ENCODE measurements around the gene PLCB1. TPM values are rescaled to one million over a fixed set of nuclear protein-coding genes. Genes with fewer than 3 reads are reported as not detected.

PLCB1 gene
- total RNA-seq, 1 donor = 13.4 TPM

DNA sequence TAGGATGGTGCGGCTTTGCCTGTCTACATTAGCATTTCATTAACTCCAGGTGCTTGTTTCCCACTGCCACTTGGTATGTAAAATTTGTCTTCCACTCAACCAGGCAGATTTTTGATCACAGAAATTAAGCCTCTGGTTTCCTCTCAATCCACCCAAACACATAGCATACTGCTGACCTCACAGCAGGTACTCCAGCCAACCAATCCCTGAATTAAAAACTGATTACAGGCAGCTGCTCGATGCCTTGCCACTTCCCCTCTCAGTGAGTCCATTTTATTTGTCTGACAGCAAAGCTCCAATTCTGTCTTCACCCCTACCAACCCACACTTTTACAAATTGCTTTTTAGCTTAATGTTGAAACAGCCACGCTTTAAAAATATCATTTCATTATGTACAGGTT lies 95.2 kb downstream of the PLCB1 start:
- H3K4me3 ChIP-seq (ENCODE audit: insufficient read depth, low read length) = no peak overlapping the region
- H4K20me1 ChIP-seq (ENCODE audit: insufficient read depth, low read length) = no peaks in the 10 kb centered on the region
- no peaks in the 10 kb centered on the region for H3K36me3 ChIP-seq (ENCODE audit: insufficient read depth, low read length)
- H3K9me3 ChIP-seq (ENCODE audit: low read depth, low read length) = no peaks in the 10 kb centered on the region
- no peak overlapping the region for H3K27ac ChIP-seq (ENCODE audit: low read depth, low read length)
- H3K4me2 ChIP-seq (ENCODE audit: insufficient read depth, low read length) = no peak overlapping the region
- H2AFZ ChIP-seq (ENCODE audit: low read length) = no peak overlapping the region
- H3K27me3 ChIP-seq (ENCODE audit: insufficient read depth, low read length) = no peaks in the 10 kb centered on the region
- no peak for DNase-seq (ENCODE audit: insufficient read length, low spot score, missing footprints)
- H3K4me1 ChIP-seq (ENCODE audit: insufficient read depth, low read length) = peaks cover 14% of the 10 kb centered on the region
- H3K79me2 ChIP-seq (ENCODE audit: insufficient read depth, low read length) = no peaks in the 10 kb centered on the region
- TF ChIP-seq, protein P1, sequence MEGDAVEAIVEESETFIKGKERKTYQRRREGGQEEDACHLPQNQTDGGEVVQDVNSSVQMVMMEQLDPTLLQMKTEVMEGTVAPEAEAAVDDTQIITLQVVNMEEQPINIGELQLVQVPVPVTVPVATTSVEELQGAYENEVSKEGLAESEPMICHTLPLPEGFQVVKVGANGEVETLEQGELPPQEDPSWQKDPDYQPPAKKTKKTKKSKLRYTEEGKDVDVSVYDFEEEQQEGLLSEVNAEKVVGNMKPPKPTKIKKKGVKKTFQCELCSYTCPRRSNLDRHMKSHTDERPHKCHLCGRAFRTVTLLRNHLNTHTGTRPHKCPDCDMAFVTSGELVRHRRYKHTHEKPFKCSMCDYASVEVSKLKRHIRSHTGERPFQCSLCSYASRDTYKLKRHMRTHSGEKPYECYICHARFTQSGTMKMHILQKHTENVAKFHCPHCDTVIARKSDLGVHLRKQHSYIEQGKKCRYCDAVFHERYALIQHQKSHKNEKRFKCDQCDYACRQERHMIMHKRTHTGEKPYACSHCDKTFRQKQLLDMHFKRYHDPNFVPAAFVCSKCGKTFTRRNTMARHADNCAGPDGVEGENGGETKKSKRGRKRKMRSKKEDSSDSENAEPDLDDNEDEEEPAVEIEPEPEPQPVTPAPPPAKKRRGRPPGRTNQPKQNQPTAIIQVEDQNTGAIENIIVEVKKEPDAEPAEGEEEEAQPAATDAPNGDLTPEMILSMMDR (IDR thresholded peaks at IDR 0.05; ENCODE audit: extremely low read depth, low read depth, low read length) = no peak

DNA sequence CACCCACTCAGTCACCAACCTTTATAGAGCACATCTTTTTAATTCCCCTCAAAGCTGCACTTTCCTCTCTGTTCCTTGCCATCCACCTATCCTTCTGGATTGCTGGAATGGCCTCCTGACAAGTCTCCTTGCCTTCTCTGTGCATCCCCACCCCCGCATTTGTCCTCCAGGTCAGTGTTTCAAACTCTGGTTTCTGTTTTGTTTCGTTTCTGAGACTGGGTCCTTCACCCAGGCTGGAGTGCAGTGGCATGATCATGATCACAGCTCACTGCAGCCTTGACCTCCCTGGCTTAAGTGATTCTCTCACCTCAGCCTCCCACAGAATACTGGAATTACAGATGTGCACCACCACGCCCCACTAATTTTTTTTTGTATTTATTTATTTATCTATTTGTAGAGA lies 96.2 kb downstream of the PLCB1 start:
- no peaks in the 10 kb centered on the region for H3K79me2 ChIP-seq (ENCODE audit: insufficient read depth, low read length)
- H3K4me2 ChIP-seq (ENCODE audit: insufficient read depth, low read length) = no peak overlapping the region
- H4K20me1 ChIP-seq (ENCODE audit: insufficient read depth, low read length) = no peaks in the 10 kb centered on the region
- no peak overlapping the region for H2AFZ ChIP-seq (ENCODE audit: low read length)
- no peaks in the 10 kb centered on the region for H3K9me3 ChIP-seq (ENCODE audit: low read depth, low read length)
- no peaks in the 10 kb centered on the region for H3K27me3 ChIP-seq (ENCODE audit: insufficient read depth, low read length)
- peaks cover 7% of the 10 kb centered on the region for H3K4me1 ChIP-seq (ENCODE audit: insufficient read depth, low read length)
- no peak for DNase-seq (ENCODE audit: insufficient read length, low spot score, missing footprints)
- H3K4me3 ChIP-seq (ENCODE audit: insufficient read depth, low read length) = no peak overlapping the region
- TF ChIP-seq, protein P1 (IDR thresholded peaks at IDR 0.05; ENCODE audit: extremely low read depth, low read depth, low read length) = no peak
- H3K27ac ChIP-seq (ENCODE audit: low read depth, low read length) = no peak overlapping the region
- no peaks in the 10 kb centered on the region for H3K36me3 ChIP-seq (ENCODE audit: insufficient read depth, low read length)

DNA sequence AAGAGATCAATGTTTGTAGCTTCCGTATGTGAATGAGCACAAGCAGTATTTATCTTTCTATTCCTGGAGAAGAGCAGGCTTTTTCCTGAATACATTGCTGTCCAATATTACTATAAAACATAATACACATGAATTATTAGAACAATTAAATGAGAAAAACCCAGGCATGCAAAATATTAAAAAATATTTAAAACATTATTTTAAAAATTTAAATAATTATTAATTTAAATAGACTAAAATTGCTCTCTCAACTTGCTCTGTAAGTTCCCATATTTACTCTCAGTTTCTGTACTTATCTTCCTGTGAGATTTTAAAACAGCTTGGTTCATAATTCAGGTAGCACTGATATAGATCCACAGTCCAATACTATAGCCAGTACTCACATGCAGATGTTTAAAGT lies 97.0 kb downstream of the PLCB1 start:
- Histone ChIP-seq H3K9me3 (ENCODE audit: low read depth, low read length) (no peaks in the 10 kb centered on the region), H3K4me3 (ENCODE audit: insufficient read depth, low read length) (no peak overlapping the region), H4K20me1 (ENCODE audit: insufficient read depth, low read length) (no peaks in the 10 kb centered on the region), H2AFZ (ENCODE audit: low read length) (no peak overlapping the region), H3K4me1 (ENCODE audit: insufficient read depth, low read length) (no peaks in the 10 kb centered on the region), H3K27ac (ENCODE audit: low read depth, low read length) (no peak overlapping the region), H3K4me2 (ENCODE audit: insufficient read depth, low read length) (no peak overlapping the region), H3K27me3 (ENCODE audit: insufficient read depth, low read length) (no peaks in the 10 kb centered on the region), H3K79me2 (ENCODE audit: insufficient read depth, low read length) (no peaks in the 10 kb centered on the region), H3K36me3 (ENCODE audit: insufficient read depth, low read length) (no peaks in the 10 kb centered on the region)
- no peak for DNase-seq (ENCODE audit: insufficient read length, low spot score, missing footprints)
- TF ChIP-seq, protein P1 (IDR thresholded peaks at IDR 0.05; ENCODE audit: extremely low read depth, low read depth, low read length) = no peak

DNA sequence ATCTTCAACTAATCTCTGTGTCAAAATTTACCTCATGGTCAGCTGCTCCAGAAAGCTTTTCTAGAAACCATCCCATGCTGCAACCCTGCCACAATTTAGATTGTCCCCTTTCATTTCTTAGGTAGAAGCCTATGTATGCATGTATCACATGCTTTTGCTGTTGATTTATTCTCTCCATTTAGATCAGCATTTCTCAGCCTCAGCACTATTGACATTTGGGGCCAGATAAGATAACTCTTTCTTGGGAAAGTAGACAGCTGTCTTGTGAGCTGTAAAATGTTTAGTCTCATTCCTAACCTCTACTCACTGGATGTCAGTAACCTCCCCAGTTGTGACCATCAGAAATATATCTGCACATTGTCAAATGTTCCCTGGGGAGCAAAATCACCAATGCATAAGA lies 99.0 kb downstream of the PLCB1 start:
- peak; percentile 17 for DNase-seq (ENCODE audit: insufficient read length, low spot score, missing footprints)
- Histone ChIP-seq H4K20me1 (ENCODE audit: insufficient read depth, low read length) (no peaks in the 10 kb centered on the region), H3K27me3 (ENCODE audit: insufficient read depth, low read length) (no peaks in the 10 kb centered on the region), H3K36me3 (ENCODE audit: insufficient read depth, low read length) (no peaks in the 10 kb centered on the region), H3K27ac (ENCODE audit: low read depth, low read length) (no peak overlapping the region), H3K9me3 (ENCODE audit: low read depth, low read length) (no peaks in the 10 kb centered on the region), H3K4me1 (ENCODE audit: insufficient read depth, low read length) (no peaks in the 10 kb centered on the region), H3K79me2 (ENCODE audit: insufficient read depth, low read length) (no peaks in the 10 kb centered on the region), H2AFZ (ENCODE audit: low read length) (no peak overlapping the region), H3K4me3 (ENCODE audit: insufficient read depth, low read length) (no peak overlapping the region), H3K4me2 (ENCODE audit: insufficient read depth, low read length) (no peak overlapping the region)
- TF ChIP-seq, protein P1 (IDR thresholded peaks at IDR 0.05; ENCODE audit: extremely low read depth, low read depth, low read length) = no peak
